NCI-H2227 (cell line): Measurements from ENCODE around the gene EFNA5.
A peak's percentile ranks its signal among the peaks of the same experiment; 100 is the strongest.

Experiments used
- DNase-seq: peaks from one replicate; lab custom pipeline; 2025; ENCODE audit not compliant: unreplicated experiment; lab: John Stamatoyannopoulos, UW

The EFNA5 gene

DNA sequence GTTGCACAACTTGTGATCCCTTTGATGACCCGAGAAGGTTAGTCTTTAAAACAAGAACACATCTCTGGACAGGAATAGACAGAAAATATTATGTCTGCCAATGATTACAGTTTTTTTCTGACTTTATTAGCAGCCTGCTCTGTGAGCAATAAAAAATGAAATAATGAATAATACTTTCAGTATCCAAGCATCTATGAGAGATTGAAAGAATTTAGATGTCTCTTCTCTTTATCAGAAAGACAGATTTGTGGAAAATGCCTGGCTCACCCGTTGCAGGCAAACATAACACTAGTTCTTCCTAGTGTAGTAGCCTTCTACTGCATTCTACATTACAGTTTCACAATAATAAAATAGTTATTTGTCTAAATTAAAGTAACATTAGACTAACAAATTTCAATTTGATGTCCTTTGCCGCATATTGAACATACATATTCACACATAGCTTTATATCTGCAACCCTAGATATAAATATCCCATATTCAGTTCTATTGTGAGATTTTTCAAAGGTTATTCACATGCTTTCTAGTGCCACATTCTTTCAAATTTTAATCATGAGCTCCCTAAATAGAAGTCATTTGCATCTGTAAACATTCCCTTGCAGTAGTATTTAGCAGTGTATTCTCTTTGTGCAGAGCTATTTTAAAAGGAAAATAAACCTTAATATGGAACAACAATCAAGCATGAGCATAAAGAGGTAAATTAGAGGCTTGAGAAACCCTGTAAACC, 267.3 kb downstream of the EFNA5 start:
- DNase-seq = no peak

GRCh38 chr5:107402434-107403227, 268.1 kb downstream of the EFNA5 start:
- DNase-seq = peak; percentile 62

DNA sequence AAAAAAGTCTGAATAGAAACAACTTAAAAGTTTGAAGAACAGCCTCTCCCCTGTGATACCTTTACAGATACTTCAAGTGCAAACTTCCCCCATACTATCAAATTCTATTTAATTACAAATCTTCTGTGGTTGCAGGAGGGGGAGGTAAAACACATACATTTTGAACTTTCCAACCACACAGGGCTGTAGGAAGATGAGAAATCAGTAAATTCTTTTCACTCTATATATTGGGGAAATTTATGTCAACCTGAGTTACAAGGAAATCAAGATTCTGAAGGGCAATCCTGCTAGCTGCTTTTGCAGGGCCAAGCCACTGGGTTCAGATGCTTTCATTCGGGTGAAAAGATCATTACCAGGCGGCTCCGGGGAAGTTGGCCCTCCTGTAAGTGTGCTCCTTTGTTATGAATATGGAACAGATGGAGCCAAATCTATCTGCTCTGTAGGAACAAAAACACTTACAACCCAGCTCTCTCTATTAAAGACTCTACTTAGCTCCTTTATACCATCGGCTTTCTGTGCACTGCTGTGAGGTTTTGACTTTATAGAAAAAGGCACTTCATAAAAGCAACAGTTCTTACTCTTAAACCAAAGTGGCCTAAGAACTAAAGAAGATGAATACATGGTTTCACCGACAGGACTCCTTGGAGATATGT, 269.1 kb downstream of the EFNA5 start:
- peak; percentile 11 for DNase-seq

- no peak for DNase-seq
These were observed 270.4 kb downstream of the EFNA5 start for GRCh38 chr5:107400328-107400727.

DNA sequence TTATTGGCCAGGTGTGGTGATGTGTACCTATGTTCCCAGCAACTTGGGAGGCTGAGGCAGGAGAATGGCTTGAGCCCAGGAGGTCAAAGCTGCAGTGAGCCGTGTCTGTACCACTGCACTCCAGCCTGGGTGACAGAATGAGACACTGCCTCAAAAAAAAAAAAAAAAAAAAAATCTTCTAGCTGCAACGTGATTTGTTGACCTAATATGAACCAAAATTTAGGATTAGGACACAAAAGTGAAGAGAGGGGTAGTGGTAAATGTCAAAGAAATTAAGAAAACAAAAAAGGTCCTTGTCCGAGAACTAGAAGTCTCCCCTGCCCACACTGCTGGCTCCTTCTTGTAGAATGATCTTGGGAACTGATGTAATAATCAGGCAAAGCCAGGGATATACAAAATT, 272.0 kb downstream of the EFNA5 start:
- DNase-seq = no peak

DNA sequence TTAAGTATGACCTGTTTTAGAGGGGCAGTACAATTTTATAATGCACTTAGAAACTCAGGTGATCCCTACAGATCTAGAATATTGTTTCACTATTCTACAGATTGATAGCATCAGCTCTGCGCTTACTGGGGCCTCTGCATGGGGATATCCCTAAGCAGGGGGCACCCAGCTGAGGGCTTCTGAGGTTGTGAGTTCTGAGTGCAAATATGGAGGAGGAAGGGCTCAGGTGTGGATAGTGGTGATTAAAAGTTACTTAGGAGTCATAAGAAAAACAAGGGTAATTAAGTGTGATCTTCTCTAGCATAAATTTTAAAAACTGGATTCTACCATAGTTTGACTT, 274.4 kb downstream of the EFNA5 start:
- no peak for DNase-seq

- no peak for DNase-seq
These were observed 274.9 kb downstream of the EFNA5 start for GRCh38 chr5:107395632-107396350.

- DNase-seq = no peak
These were observed 276.9 kb downstream of the EFNA5 start for GRCh38 chr5:107393851-107394250.

GRCh38 chr5:107391787-107392186, 278.9 kb downstream of the EFNA5 start:
- DNase-seq = no peak

GRCh38 chr5:107389775-107390148, 281.0 kb downstream of the EFNA5 start:
- no peak for DNase-seq

GRCh38 chr5:107389130-107389774, 281.5 kb downstream of the EFNA5 start:
- DNase-seq = peak; percentile 46

DNA sequence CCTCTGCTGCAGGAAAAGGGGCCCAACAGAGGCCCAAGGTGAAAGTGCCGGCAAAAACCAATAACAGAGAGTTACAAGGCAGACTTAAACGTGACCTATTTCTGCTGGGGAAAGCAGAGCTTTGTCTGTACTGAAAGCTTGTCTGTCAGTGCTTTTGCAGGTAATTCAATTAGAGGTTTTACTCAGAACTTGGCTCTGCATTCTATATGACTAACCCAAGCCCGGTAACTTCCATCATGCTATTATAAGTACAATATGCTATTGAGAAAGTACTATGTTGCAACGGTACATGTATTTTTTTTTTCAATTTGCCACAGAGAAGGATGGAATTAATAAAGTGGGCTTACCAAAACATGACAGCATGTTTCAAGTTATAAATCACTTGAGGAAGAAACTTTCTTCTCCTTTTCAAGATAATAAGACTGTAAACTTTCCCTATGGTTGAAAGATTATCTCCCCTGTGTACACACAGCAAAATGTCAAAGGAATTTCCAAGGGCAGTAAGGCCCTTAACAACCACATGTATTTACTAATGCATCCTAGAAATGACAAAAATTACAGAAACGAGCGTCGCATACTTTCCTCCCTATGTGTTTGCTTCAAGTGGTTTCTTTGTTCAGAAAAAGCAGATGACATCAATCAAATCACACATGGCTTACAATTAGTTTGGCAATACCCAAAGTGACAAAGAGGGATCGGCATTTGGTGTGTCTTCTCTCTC, 282.4 kb downstream of the EFNA5 start:
- DNase-seq = peak; percentile 4

GRCh38 chr5:107387526-107388140, 283.1 kb downstream of the EFNA5 start:
- DNase-seq = no peak

GRCh38 chr5:107385708-107386107, 285.0 kb downstream of the EFNA5 start:
- no peak for DNase-seq

- DNase-seq = no peak
These were observed 286.5 kb downstream of the EFNA5 start for GRCh38 chr5:107384256-107384655.

GRCh38 chr5:107383414-107383813, 287.3 kb downstream of the EFNA5 start:
- no peak for DNase-seq

DNA sequence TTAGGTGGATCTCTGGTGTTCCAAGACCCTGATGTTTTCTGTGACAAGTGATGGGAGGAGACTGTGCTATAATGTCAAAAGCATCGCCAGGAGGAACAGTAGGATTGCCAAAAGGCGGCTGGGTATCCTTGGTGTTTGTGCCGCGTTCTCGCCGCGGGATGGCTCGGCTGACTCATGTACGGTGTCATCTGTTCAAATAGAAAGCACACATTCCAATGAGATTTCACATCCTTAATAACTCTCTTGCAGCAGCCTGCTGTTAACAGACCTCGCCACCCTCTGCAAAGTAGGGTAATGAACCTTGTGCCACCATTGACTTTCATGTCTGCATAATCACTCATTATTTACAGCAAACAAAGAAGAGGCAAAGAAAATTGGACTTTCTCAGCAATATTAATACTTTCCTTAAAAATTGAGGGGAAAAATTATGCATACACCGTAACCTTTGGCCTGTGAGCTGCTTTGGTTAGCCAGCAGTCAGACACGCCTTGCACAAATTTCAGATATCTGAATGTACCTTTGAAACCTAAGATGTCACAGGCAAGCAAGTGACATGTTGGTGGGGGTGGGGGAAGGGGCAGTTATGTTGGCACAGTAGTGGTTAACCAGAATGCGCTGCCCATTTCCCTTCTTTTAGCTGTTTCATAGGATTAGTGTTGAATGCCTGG, 289.4 kb downstream of the EFNA5 start:
- DNase-seq = no peak

GRCh38 chr5:107380654-107381053, 290.1 kb downstream of the EFNA5 start:
- no peak for DNase-seq

DNA sequence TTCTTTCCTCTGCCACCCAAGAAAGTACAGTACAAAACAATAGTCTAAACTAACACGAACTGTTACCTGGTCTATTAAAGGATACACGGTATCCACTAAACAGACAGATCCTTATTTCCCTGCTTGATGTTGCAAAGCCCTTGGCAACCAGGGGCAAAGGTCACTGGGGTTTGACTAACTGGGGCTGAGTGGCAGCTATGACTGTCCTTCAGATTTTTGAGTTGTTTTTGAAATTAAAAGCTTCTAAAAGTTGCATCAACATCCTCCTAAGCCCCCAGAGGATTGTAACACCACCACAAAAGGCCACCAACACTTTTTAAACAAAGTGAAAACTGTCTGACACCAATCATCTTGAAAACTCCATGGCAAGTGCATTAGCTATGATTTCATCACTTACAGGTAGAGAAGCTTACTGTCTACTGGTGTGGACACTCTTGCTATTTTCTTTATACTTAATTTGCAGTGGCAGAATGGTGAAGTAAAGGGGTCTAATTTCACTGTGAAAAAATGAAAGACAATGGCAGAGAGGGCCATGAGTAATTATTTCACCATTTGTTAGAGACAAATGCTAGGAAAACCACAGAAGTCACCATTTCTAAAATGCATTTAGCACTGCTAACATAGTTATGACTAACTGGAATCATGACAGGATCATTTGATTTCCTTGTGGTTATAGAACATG, 292.4 kb downstream of the EFNA5 start:
- no peak for DNase-seq
